LNCAP (cell line): ENCODE data around the gene CHCHD1.

ENCODE experiments used
- CTCF ChIP-seq: fragments of 450-650 bp; IDR thresholded peaks from 2 replicates; pipeline ENCODE4 v1.5.1; 2017; ENCODE audit warnings: mild to moderate bottlenecking

Gene CHCHD1

GRCh38 chr10:73790886-73791625 is 9.2 kb downstream of the CHCHD1 start:
- TF ChIP-seq CTCF, result no peak

- TF ChIP-seq CTCF, result no peak
These were observed 10.1 kb downstream of the CHCHD1 start for GRCh38 chr10:73791871-73792400.

- TF ChIP-seq CTCF, result no peak
These were observed 11.6 kb downstream of the CHCHD1 start for GRCh38 chr10:73793456-73793855.

GRCh38 chr10:73796766-73797165 is 14.9 kb downstream of the CHCHD1 start:
- no peak for TF ChIP-seq CTCF

- no peak for TF ChIP-seq CTCF
These were observed 15.6 kb downstream of the CHCHD1 start for GRCh38 chr10:73797324-73798025.

GRCh38 chr10:73798087-73798486 is 16.2 kb downstream of the CHCHD1 start:
- no peak for TF ChIP-seq CTCF

GRCh38 chr10:73798927-73799560 is 17.2 kb downstream of the CHCHD1 start:
- TF ChIP-seq CTCF, result no peak
